Muscle layer of duodenum (tissue), 2 donors: Measurements from ENCODE around the gene SFTA2.
"Not testable (repeated sequence)": the region's sequence is repeated elsewhere in the genome, so short reads cannot be mapped to it uniquely, and the experiment has no call there.

Experiments
- H3K27ac ChIP-seq: one replicate; pipeline ENCODE4 v1.7.0; 2013; ENCODE audit warnings: mild to moderate bottlenecking, low read length
- H3K27me3 ChIP-seq: one replicate; pipeline ENCODE4 v1.7.0; 2013; ENCODE audit warnings: low read depth, mild to moderate bottlenecking, control low read depth, low read length
- H3K36me3 ChIP-seq, 2 donors: one replicate each; pipeline ENCODE4 v1.7.0; 2013; ENCODE audit warnings: low read length in 2 of 2, control low read depth in 1 of 2, mild to moderate bottlenecking in 1 of 2; ENCODE audit not compliant: insufficient read depth in 2 of 2, control insufficient read depth in 1 of 2
- H3K4me1 ChIP-seq, 2 donors: one replicate each; pipeline ENCODE4 v1.7.0; 2013; ENCODE audit warnings: low read length in 2 of 2, mild to moderate bottlenecking in 2 of 2, control low read depth in 1 of 2, moderate library complexity in 1 of 2; ENCODE audit not compliant: insufficient read depth in 2 of 2, control insufficient read depth in 1 of 2
- H3K4me3 ChIP-seq, 2 donors: one replicate each; pipeline ENCODE4 v1.7.0; 2013; ENCODE audit warnings: low read length in 2 of 2, low read depth in 1 of 2, mild to moderate bottlenecking in 1 of 2
- H3K9me3 ChIP-seq, 2 donors: one replicate each; pipeline ENCODE4 v1.7.0; 2013; ENCODE audit warnings: low read length in 2 of 2, control low read depth in 1 of 2, mild to moderate bottlenecking in 1 of 2; ENCODE audit not compliant: control insufficient read depth in 1 of 2
- donor health status: healthy.

Gene SFTA2

GRCh38 chr6:30912746-30913520 is 19.0 kb downstream of the SFTA2 start:
- Histone ChIP-seq H3K27me3 (no peaks in the 10 kb centered on the region), H3K4me1 (peaks cover 22 to 31% of the 10 kb centered on the region in 2 donors), H3K4me3 (peak overlapping the region; percentile 75 to 80), H3K36me3 (peaks cover 32 to 43% of the 10 kb centered on the region in 2 donors), H3K9me3 (no peaks in the 10 kb centered on the region), H3K27ac (peak overlapping the region; percentile 72)

- not testable (repeated sequence) for H3K27ac ChIP-seq, H3K9me3 ChIP-seq, H3K4me3 ChIP-seq, H3K27me3 ChIP-seq
- H3K36me3 ChIP-seq, result peaks cover 21 to 28% of the 10 kb centered on the region in 2 donors
- H3K4me1 ChIP-seq, result peaks cover 18 to 24% of the 10 kb centered on the region in 2 donors
Measured at GRCh38 chr6:30910473-30910872, 21.5 kb downstream of the SFTA2 start.

GRCh38 chr6:30908700-30909099 is 23.3 kb downstream of the SFTA2 start:
- Histone ChIP-seq H3K27ac (peak overlapping the region; percentile 89), H3K4me3 (peak overlapping the region; percentile 99 to 100), H3K9me3 (no peaks in the 10 kb centered on the region), H3K36me3 (peaks cover 21 to 28% of the 10 kb centered on the region in 2 donors), H3K4me1 (peaks cover 9 to 11% of the 10 kb centered on the region in 2 donors), H3K27me3 (no peaks in the 10 kb centered on the region)

GRCh38 chr6:30907758-30908591 is 24.0 kb downstream of the SFTA2 start, which contains the start of gene GTF2H4:
Gene GTF2H4 (plus strand): TSS chr6:30908207.
- H3K9me3 ChIP-seq, result no peaks in the 10 kb centered on the region
- peaks cover 7 to 11% of the 10 kb centered on the region in 2 donors for H3K4me1 ChIP-seq
- H3K4me3 ChIP-seq, result peak within 1 kb of the TSS; percentile 99 to 100
- peak within 1 kb of the TSS; percentile 89 for H3K27ac ChIP-seq
- H3K27me3 ChIP-seq, result no peaks in the 10 kb centered on the region
- peaks cover 21 to 28% of the 10 kb centered on the region in 2 donors for H3K36me3 ChIP-seq

GRCh38 chr6:30907290-30907757 is 24.6 kb downstream of the SFTA2 start:
- not testable (repeated sequence) for H3K27ac ChIP-seq, H3K9me3 ChIP-seq, H3K27me3 ChIP-seq
- H3K4me3 ChIP-seq, result peak overlapping the region; percentile 99 to 100
- H3K4me1 ChIP-seq, result peaks cover 7 to 11% of the 10 kb centered on the region in 2 donors
- peaks cover 21 to 26% of the 10 kb centered on the region in 2 donors for H3K36me3 ChIP-seq

- H3K4me1 ChIP-seq, result no peaks in the 10 kb centered on the region
- no peaks in the 10 kb centered on the region for H3K9me3 ChIP-seq
- H3K36me3 ChIP-seq, result peaks cover 13 to 22% of the 10 kb centered on the region in 2 donors
- no peak overlapping the region for H3K4me3 ChIP-seq
- H3K27ac ChIP-seq, result no peak overlapping the region
- no peaks in the 10 kb centered on the region for H3K27me3 ChIP-seq
Measured at GRCh38 chr6:30903236-30903635, 28.7 kb downstream of the SFTA2 start.

GRCh38 chr6:30902709-30903108 is 29.3 kb downstream of the SFTA2 start:
- Histone ChIP-seq H3K4me3 (no peak overlapping the region), H3K4me1 (no peaks in the 10 kb centered on the region), H3K27ac (no peak overlapping the region), H3K36me3 (peaks cover 16 to 27% of the 10 kb centered on the region in 2 donors), H3K9me3 (no peaks in the 10 kb centered on the region), H3K27me3 (no peaks in the 10 kb centered on the region)

GRCh38 chr6:30902196-30902595 is 29.8 kb downstream of the SFTA2 start:
- H3K27me3 ChIP-seq, H3K27ac ChIP-seq, H3K4me3 ChIP-seq, H3K9me3 ChIP-seq, H3K4me1 ChIP-seq: not testable (repeated sequence)
- H3K36me3 ChIP-seq, result peaks cover 17 to 32% of the 10 kb centered on the region in 2 donors

GRCh38 chr6:30901436-30901835 is 30.5 kb downstream of the SFTA2 start:
- no peaks in the 10 kb centered on the region for H3K27me3 ChIP-seq
- peaks cover 20 to 38% of the 10 kb centered on the region in 2 donors for H3K36me3 ChIP-seq
- H3K4me1 ChIP-seq, result no peaks in the 10 kb centered on the region
- H3K27ac ChIP-seq, result no peak overlapping the region
- no peak overlapping the region for H3K4me3 ChIP-seq
- H3K9me3 ChIP-seq, result no peaks in the 10 kb centered on the region

GRCh38 chr6:30900863-30901417 is 31.0 kb downstream of the SFTA2 start:
- Histone ChIP-seq H3K4me1 (no peaks in the 10 kb centered on the region), H3K9me3 (no peaks in the 10 kb centered on the region), H3K27me3 (no peaks in the 10 kb centered on the region), H3K27ac (no peak overlapping the region), H3K4me3 (no peak overlapping the region), H3K36me3 (peaks cover 20 to 43% of the 10 kb centered on the region in 2 donors)

GRCh38 chr6:30898750-30899360 is 33.1 kb downstream of the SFTA2 start:
- H3K27ac ChIP-seq, result no peak overlapping the region
- H3K4me3 ChIP-seq, result no peak overlapping the region
- H3K9me3 ChIP-seq, result no peaks in the 10 kb centered on the region
- no peaks in the 10 kb centered on the region for H3K27me3 ChIP-seq
- H3K36me3 ChIP-seq, result peaks cover 31 to 62% of the 10 kb centered on the region in 2 donors
- no peaks in the 10 kb centered on the region for H3K4me1 ChIP-seq
